ENCODE results near the gene BANF2. TPM values are rescaled to one million over a fixed set of nuclear protein-coding genes. Genes with fewer than 3 reads are reported as not detected.

Gene BANF2
- polyA plus RNA-seq, 1 donor from 2014 or later, result not detected

GRCh38 chr20:17723301-17723691 lies 23.5 kb downstream of the BANF2 start:
- H3K4me3 Mint-ChIP-seq, result no peak overlapping the region
- H3K4me1 Mint-ChIP-seq, result no peaks in the 10 kb centered on the region
- H3K27me3 Mint-ChIP-seq, result peaks cover 19% of the 10 kb centered on the region
- H3K36me3 Mint-ChIP-seq, result peaks cover 1% of the 10 kb centered on the region
- no peak overlapping the region for H3K27ac Mint-ChIP-seq
- no peaks in the 10 kb centered on the region for H3K9me3 Mint-ChIP-seq

GRCh38 chr20:17725094-17725835 lies 25.5 kb downstream of the BANF2 start:
- Mint-ChIP-seq H3K9me3 (no peaks in the 10 kb centered on the region), H3K27ac (no peak overlapping the region), H3K27me3 (peaks cover 27% of the 10 kb centered on the region), H3K36me3 (peaks cover 1% of the 10 kb centered on the region), H3K4me1 (no peaks in the 10 kb centered on the region), H3K4me3 (no peak overlapping the region)

GRCh38 chr20:17726902-17727301 lies 27.1 kb downstream of the BANF2 start:
- Mint-ChIP-seq H3K27me3 (peaks cover 23% of the 10 kb centered on the region), H3K9me3 (no peaks in the 10 kb centered on the region), H3K27ac (no peak overlapping the region), H3K4me1 (peaks cover 0 to 2% (median 0%) of the 10 kb centered on the region in 3 donors), H3K4me3 (no peak overlapping the region), H3K36me3 (peaks cover 1% of the 10 kb centered on the region)

- H3K36me3 Mint-ChIP-seq, result peaks cover 1% of the 10 kb centered on the region
- no peaks in the 10 kb centered on the region for H3K9me3 Mint-ChIP-seq
- no peak overlapping the region for H3K27ac Mint-ChIP-seq
- H3K27me3 Mint-ChIP-seq, result peaks cover 19% of the 10 kb centered on the region
- peaks cover 0 to 2% (median 0%) of the 10 kb centered on the region in 3 donors for H3K4me1 Mint-ChIP-seq
- H3K4me3 Mint-ChIP-seq, result no peak overlapping the region
Observed at GRCh38 chr20:17727351-17727750, 27.6 kb downstream of the BANF2 start.

GRCh38 chr20:17728074-17728473 lies 28.3 kb downstream of the BANF2 start:
- peaks cover 1% of the 10 kb centered on the region for H3K36me3 Mint-ChIP-seq

GRCh38 chr20:17730071-17730470 lies 30.3 kb downstream of the BANF2 start:
- Mint-ChIP-seq H3K36me3 (peaks cover 1% of the 10 kb centered on the region), H3K4me3 (no peak overlapping the region), H3K9me3 (no peaks in the 10 kb centered on the region), H3K27me3 (peaks cover 15% of the 10 kb centered on the region), H3K4me1 (peaks cover 0 to 2% (median 0%) of the 10 kb centered on the region in 3 donors), H3K27ac (no peak overlapping the region)

More at GRCh38 chr20:17728074-17728473, 28.3 kb downstream of the BANF2 start:
- Mint-ChIP-seq H3K9me3 (no peaks in the 10 kb centered on the region), H3K4me1 (peaks cover 0 to 2% (median 0%) of the 10 kb centered on the region in 3 donors), H3K27me3 (peaks cover 15% of the 10 kb centered on the region), H3K27ac (no peak overlapping the region), H3K4me3 (no peak overlapping the region)

- Mint-ChIP-seq H3K4me3 (no peak overlapping the region), H3K9me3 (peaks cover under 1 to 6% (median 3%) of the 10 kb centered on the region in 3 donors), H3K27me3 (peaks cover 15% of the 10 kb centered on the region), H3K27ac (no peak overlapping the region), H3K4me1 (peaks cover 0 to 2% (median 0%) of the 10 kb centered on the region in 3 donors), H3K36me3 (peaks cover 1% of the 10 kb centered on the region)
Observed at GRCh38 chr20:17731233-17731632, 31.5 kb downstream of the BANF2 start.

GRCh38 chr20:17732907-17733521 lies 33.2 kb downstream of the BANF2 start:
- H3K27me3 Mint-ChIP-seq, result peaks cover 13% of the 10 kb centered on the region
- H3K4me3 Mint-ChIP-seq, result no peak overlapping the region
- peaks cover 0 to 2% (median 0%) of the 10 kb centered on the region in 3 donors for H3K4me1 Mint-ChIP-seq
- H3K27ac Mint-ChIP-seq, result no peak overlapping the region
- peaks cover 3 to 9% (median 5%) of the 10 kb centered on the region in 3 donors for H3K9me3 Mint-ChIP-seq
- H3K36me3 Mint-ChIP-seq, result peaks cover 1% of the 10 kb centered on the region

- Mint-ChIP-seq H3K9me3 (peaks cover 6 to 14% (median 8%) of the 10 kb centered on the region in 3 donors), H3K36me3 (no peaks in the 10 kb centered on the region), H3K27me3 (peaks cover 7% of the 10 kb centered on the region), H3K4me1 (peaks cover 0 to 2% (median 0%) of the 10 kb centered on the region in 3 donors), H3K4me3 (no peak overlapping the region), H3K27ac (no peak overlapping the region)
Observed at GRCh38 chr20:17733767-17734304, 34.1 kb downstream of the BANF2 start.

GRCh38 chr20:17734374-17734773 lies 34.6 kb downstream of the BANF2 start:
- Mint-ChIP-seq H3K9me3 (peaks cover 6 to 14% (median 8%) of the 10 kb centered on the region in 3 donors), H3K27me3 (peaks cover 7% of the 10 kb centered on the region), H3K36me3 (no peaks in the 10 kb centered on the region), H3K27ac (no peak overlapping the region), H3K4me3 (no peak overlapping the region), H3K4me1 (peaks cover 0 to 2% (median 0%) of the 10 kb centered on the region in 3 donors)

- Mint-ChIP-seq H3K27me3 (peaks cover 6% of the 10 kb centered on the region), H3K9me3 (peaks cover 6 to 14% (median 8%) of the 10 kb centered on the region in 3 donors), H3K27ac (no peak overlapping the region), H3K36me3 (no peaks in the 10 kb centered on the region), H3K4me1 (peaks cover 0 to 2% (median 0%) of the 10 kb centered on the region in 3 donors), H3K4me3 (no peak overlapping the region)
Observed at GRCh38 chr20:17735206-17735804, 35.5 kb downstream of the BANF2 start.

GRCh38 chr20:17735959-17736621 lies 36.3 kb downstream of the BANF2 start:
- H3K36me3 Mint-ChIP-seq, result peaks cover 3% of the 10 kb centered on the region
- no peak overlapping the region for H3K27ac Mint-ChIP-seq
- H3K4me3 Mint-ChIP-seq, result no peak overlapping the region
- peaks cover 0 to 2% (median 0%) of the 10 kb centered on the region in 3 donors for H3K4me1 Mint-ChIP-seq
- peaks cover 6 to 14% (median 8%) of the 10 kb centered on the region in 3 donors for H3K9me3 Mint-ChIP-seq
- H3K27me3 Mint-ChIP-seq, result peaks cover 3% of the 10 kb centered on the region

- H3K27me3 Mint-ChIP-seq, result peaks cover 5% of the 10 kb centered on the region
- no peaks in the 10 kb centered on the region for H3K4me1 Mint-ChIP-seq
- no peak overlapping the region for H3K4me3 Mint-ChIP-seq
Observed at GRCh38 chr20:17738154-17738553, 38.4 kb downstream of the BANF2 start.

GRCh38 chr20:17741220-17741619 lies 41.5 kb downstream of the BANF2 start:
- Mint-ChIP-seq H3K4me1 (no peaks in the 10 kb centered on the region), H3K36me3 (peaks cover 3% of the 10 kb centered on the region), H3K27ac (no peak overlapping the region), H3K27me3 (peaks cover 5% of the 10 kb centered on the region), H3K4me3 (no peak overlapping the region), H3K9me3 (peaks cover 6 to 8% (median 7%) of the 10 kb centered on the region in 3 donors)

More at GRCh38 chr20:17738154-17738553, 38.4 kb downstream of the BANF2 start:
- H3K36me3 Mint-ChIP-seq, result peaks cover 3% of the 10 kb centered on the region
- peaks cover 8 to 14% (median 9%) of the 10 kb centered on the region in 3 donors for H3K9me3 Mint-ChIP-seq
- no peak overlapping the region for H3K27ac Mint-ChIP-seq

All from IgD-negative memory B cell (primary cell).